Astrocyte of the hippocampus (primary cell): ENCODE measurements around the gene TUB.
A peak's percentile ranks its signal among the peaks of the same experiment; 100 is the strongest.

ENCODE experiments used
- DNase-seq: peaks from one replicate; pipeline ENCODE4 v3.0.0; 2011; ENCODE audit warnings: low read depth, low spot score

Gene TUB, protein sequence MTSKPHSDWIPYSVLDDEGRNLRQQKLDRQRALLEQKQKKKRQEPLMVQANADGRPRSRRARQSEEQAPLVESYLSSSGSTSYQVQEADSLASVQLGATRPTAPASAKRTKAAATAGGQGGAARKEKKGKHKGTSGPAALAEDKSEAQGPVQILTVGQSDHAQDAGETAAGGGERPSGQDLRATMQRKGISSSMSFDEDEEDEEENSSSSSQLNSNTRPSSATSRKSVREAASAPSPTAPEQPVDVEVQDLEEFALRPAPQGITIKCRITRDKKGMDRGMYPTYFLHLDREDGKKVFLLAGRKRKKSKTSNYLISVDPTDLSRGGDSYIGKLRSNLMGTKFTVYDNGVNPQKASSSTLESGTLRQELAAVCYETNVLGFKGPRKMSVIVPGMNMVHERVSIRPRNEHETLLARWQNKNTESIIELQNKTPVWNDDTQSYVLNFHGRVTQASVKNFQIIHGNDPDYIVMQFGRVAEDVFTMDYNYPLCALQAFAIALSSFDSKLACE

GRCh38 chr11:8080674-8081590 lies at the start of gene TUB:
TUB (plus strand) TSS chr11:8081211; CDS start chr11:8081511, 300 bp downstream.
- peak; percentile 65 for DNase-seq

DNA sequence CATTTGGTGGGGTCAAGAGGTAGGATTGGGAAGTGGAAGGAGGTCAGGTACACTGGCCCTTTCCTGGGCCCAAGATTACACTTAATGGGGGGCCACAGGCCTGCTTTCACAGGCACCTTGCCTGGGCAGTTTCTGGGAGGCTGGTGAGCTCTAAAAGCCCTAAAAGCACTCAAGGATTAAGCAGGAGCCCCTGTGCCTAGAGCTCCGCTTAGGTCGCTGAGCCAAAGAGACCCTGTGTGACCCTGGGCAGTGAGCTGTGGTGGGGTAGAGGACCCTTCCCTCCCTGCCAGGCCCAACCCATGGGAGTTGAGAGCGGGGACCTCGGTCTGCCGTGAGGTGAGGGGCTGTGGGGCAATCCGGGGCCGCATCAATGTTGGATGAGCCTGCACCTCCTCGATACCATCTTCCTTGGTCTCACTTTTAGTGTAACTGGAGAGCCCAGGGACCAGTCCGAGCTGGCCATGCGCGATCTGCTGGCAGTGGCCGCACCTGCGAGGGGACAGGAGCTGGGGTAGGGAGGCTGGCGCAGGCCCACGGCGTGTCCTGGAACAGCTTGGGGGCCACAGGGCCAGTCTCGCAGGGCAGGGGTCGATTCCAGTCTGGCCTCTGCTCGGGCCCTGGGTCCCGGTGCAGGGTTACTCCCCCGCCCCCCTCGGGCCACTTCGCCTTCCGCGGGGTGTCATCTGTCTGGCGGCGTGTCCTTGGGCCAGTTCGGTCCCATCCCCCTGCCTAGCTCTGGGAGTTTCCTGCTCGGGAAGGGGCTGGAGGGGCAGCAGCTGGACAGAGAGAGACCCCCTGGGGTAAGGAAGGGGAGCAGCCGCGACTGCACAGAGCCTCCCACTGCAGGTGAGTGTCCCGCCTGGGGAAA lies 49.5 kb upstream of the TUB start:
- DNase-seq, result no peak

DNA sequence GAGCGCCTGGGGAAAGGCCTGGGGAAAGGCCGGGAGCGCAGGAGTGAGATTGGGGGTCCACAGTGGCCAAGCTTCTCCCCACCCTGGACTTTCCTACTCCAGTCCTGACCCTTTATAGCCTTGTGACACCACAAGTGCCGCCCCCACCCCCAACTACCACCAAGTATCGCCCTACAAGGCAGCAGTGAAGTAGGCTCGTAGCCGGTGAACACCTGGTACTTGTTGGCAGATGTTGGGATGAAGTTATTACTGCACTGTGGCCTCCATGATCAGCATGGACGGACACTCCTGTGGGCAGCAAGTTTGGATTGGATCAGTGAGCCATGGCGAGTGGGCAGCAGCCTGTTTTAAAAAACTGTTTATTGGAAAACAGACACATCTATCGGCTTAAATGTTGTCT lies 48.9 kb upstream of the TUB start:
- DNase-seq, result no peak

GRCh38 chr11:8032576-8033304 lies 48.3 kb upstream of the TUB start:
- no peak for DNase-seq

DNA sequence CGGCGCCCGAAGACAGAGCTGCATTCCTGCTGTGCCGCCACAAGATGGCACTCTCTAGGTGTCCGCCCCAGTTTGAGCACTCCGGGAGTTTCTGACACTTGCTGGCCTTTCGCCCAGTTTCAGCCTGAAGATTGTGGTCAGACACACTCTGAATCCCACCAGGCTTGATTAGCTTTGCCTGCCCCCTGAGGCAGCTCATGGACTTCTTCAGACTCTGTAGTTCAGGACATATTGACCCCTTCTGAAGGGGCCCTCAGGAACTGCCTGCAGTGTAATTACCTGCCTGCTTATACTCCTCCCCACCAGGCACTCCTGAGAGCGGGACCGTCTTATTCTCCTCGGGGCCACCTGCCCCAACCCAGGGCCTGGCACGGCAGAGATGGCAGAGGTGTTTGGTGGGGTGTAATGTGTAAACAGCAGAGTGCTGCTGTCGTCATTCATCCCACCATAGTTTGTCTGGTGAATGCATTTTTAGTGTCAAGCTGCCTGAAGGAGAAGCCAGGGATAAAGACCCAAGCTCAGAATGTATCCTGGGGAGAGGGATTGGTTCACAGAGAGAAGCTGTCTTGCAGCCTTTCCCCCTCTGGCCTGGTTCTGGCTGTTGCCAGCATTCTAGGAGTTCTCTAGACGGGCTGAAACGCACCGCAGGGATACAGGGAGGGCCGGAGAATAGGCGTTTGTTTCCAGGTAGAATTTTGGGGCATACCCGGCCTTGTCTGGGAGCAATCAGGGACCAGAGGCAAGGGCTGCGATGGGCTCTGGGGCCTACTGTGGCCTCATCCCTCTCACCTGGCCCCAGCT lies 47.5 kb upstream of the TUB start:
- peak; percentile 96 for DNase-seq

DNA sequence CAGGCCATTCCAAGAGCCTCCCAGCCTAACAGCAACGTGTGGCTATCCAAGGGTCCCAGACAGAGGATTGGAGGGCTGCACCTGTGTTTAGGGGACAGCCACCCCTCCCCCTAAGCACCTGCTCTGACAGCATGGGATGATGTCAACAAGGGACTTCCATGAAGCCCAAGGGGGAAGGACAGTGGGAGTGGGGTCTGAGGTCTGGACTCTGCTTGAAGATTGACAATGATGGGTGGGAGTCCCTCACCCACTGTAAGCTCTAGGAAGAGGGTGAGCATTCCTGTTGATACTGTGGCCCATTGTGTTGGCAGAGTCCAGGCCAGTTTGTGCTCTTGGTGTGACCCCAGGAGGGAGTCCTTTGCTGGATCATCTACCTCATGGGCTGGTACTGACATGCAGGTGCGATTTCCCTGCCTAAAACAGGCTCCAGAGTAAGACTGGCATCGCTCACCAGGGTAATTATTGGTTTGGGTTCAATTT lies 46.9 kb upstream of the TUB start:
- no peak for DNase-seq

DNA sequence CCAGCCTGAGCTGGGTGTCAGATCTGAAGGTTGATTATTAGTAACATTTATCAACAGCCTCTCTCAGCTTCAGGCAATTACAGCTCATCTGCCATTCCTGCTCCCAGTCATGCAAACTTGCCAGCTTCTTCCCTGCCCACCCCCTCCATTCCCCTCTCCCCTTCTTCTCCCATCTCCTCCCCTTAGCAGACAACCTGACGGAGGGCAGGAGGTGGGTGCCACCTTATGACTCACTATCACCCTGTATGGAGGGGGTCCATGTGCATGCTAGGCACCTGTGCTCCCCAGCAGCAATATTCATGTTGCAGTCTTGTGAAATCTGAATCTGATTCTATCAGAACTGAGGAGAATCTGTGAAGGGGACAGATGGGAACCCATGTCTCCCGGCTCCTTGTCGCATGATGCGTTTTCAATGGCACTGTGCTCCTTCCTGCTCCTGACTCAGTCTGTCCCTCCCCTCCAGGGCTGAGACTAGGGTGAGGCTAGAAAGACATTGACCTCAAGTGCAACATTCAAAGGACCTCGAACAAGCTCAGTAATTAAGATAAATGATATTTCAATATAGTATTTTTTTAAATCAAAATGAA lies 46.3 kb upstream of the TUB start:
- DNase-seq, result no peak

GRCh38 chr11:8035200-8035855 lies 45.7 kb upstream of the TUB start:
- no peak for DNase-seq

- no peak for DNase-seq
Measured at GRCh38 chr11:8036002-8036802, 44.8 kb upstream of the TUB start.

DNA sequence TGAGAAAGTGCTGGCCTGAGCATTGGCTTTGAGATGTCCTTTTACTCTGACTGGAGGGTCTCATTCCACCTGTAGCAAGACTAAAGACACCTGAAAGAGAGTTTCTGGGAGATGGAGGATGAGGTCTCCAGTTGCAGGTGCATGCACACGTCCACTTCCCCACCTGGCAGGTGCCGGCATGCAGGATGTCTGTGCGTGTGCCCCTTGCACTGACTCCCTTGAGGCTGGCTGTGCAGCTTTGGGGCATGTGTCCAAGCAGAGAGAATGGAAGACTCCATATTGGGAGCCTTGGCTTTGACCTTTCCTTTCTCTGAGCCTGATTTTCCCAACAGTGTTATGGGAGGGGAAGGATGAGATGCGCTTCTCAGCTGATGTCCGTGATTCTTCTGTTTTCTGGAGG lies 44.0 kb upstream of the TUB start:
- DNase-seq, result no peak

DNA sequence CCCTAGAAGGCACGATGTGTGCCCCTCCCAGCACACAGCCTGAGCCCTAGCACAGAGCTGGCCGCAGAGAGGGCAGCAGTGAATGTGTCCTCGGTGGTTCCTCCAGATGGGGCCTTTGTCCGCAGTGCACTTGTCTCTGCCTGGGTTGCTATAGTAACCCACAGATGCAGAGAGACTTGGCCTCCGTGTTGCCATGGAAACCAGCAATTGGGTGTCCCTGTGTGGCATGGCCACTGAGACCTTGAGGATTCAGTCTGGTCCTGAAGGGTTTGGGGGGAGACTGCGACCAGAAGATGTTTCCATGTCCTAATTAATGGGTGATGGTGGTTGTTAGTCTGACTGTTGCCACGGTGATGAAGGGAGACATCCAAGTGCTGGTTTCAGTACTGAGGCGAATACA lies 42.6 kb upstream of the TUB start:
- no peak for DNase-seq

GRCh38 chr11:8038811-8039529 lies 42.0 kb upstream of the TUB start:
- DNase-seq, result no peak

GRCh38 chr11:8039530-8040260 lies 41.3 kb upstream of the TUB start:
- no peak for DNase-seq

DNA sequence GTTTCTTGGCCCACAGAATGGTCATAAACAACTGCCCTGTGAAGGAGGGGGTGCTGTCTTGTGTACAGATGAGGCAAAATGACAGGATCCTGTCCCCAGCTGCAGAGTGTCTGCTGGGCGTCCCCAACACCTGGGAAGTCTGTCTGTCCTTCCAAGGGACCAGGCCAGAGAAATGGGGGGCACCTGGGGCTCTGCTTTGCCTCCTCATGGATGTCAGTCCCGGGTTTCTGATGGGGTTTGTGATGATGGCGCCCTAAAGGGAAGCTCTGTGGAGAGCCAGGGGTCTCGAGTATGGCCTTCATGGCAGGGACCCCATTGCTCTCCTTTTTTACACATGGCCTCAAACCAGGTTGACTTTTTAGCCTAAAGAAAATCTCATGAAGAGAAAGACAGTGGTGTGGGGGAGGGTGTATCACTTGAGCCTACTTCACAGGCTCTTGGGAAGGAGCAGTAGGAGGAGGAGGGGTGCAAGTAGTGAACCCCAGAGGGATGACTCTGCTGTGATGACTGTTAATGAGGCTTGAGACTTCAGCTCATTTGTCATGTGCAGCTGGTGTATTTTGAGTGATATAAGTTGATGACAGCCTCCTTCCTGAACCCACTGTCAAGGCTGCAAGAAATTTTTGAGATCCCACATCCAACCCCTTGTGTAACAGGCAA lies 40.6 kb upstream of the TUB start:
- DNase-seq, result no peak

DNA sequence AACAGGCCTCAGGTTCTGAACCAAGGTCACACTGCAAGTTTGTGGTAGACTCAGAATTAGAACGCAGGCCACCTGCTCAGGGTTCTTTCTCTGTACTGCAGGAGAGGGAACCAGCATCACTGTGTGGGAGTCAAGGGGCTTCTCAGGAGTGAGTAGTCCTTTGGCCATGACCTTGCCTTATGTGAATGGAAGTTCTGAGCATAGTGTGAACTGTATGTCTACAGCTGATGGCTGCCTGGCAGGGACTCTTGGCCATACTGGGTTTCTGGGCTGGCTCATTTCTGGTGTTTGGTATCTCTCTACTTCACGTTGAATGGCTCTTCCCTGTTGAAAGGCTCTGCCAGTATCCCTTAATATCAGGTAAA lies 40.1 kb upstream of the TUB start:
- no peak for DNase-seq

GRCh38 chr11:8041576-8041975 lies 39.4 kb upstream of the TUB start:
- DNase-seq, result no peak
